Skeletal muscle tissue (tissue), 4 donors: Measurements from ENCODE around the gene GAS6. TPM values are rescaled to one million over a fixed set of nuclear protein-coding genes. Genes with fewer than 3 reads are reported as not detected.

Experiments
- H3K27ac ChIP-seq: one replicate; pipeline ENCODE4 v1.7.0; 2013; ENCODE audit warnings: mild to moderate bottlenecking, low read depth, low read length, inconsistent platforms
- H3K27me3 ChIP-seq, 3 donors: one replicate each; pipeline ENCODE4 v1.7.0; 2013; ENCODE audit warnings: low read length in 3 of 3; ENCODE audit not compliant: control insufficient read depth in 3 of 3, insufficient read depth in 3 of 3
- H3K36me3 ChIP-seq, 3 donors: one replicate each; pipeline ENCODE4 v1.7.0; 2013; ENCODE audit warnings: low read length in 3 of 3; ENCODE audit not compliant: control insufficient read depth in 3 of 3, insufficient read depth in 3 of 3
- H3K4me1 ChIP-seq, 3 donors: one replicate each; pipeline ENCODE4 v1.7.0; 2013; ENCODE audit warnings: low read length in 3 of 3, mild to moderate bottlenecking in 3 of 3; ENCODE audit not compliant: control insufficient read depth in 3 of 3, insufficient read depth in 3 of 3
- H3K4me3 ChIP-seq, 3 donors: one replicate each; pipeline ENCODE4 v1.7.0; 2013; ENCODE audit warnings: low read length in 3 of 3
- H3K9ac ChIP-seq, 3 donors: one replicate each; pipeline ENCODE4 v1.7.0; 2013; ENCODE audit warnings: low read length in 3 of 3, mild to moderate bottlenecking in 3 of 3, moderate library complexity in 2 of 3, low read depth in 1 of 3
- H3K9me3 ChIP-seq, 3 donors: one replicate each; pipeline ENCODE4 v1.7.0; 2013; ENCODE audit warnings: low read length in 3 of 3; ENCODE audit not compliant: control insufficient read depth in 3 of 3
- total RNA-seq: library from RNA; depleted of rRNA; stranded (reverse); fragments of >200 nt; gene quantifications from one replicate; pipeline ENCODE4 v1.2.3, GENCODE V29; 2014
- donor health status: Osteomylitis.

The GAS6 gene
- total RNA-seq, 1 donor from 2014 or later = 25.1 TPM

GRCh38 chr13:113860665-113861432 is 3.0 kb downstream of the GAS6 start:
- peak overlapping the region in 1 of 3 donors; percentile 33 for H3K9ac ChIP-seq
- H3K4me1 ChIP-seq = peaks cover 34 to 71% (median 35%) of the 10 kb centered on the region in 3 donors
- no peaks in the 10 kb centered on the region for H3K9me3 ChIP-seq
- H3K27me3 ChIP-seq = no peaks in the 10 kb centered on the region
- peak overlapping the region in 1 of 3 donors; percentile 2 for H3K4me3 ChIP-seq
- H3K36me3 ChIP-seq = peaks cover 5 to 26% (median 13%) of the 10 kb centered on the region in 3 donors
- H3K27ac ChIP-seq = no peak overlapping the region

GRCh38 chr13:113860051-113860664 is 3.7 kb downstream of the GAS6 start:
- Histone ChIP-seq H3K9me3 (no peaks in the 10 kb centered on the region), H3K27me3 (no peaks in the 10 kb centered on the region), H3K9ac (no peak overlapping the region), H3K27ac (no peak overlapping the region), H3K36me3 (peaks cover 5 to 26% (median 13%) of the 10 kb centered on the region in 3 donors), H3K4me3 (no peak overlapping the region), H3K4me1 (peaks cover 41 to 78% (median 42%) of the 10 kb centered on the region in 3 donors)

GRCh38 chr13:113859311-113860050 is 4.4 kb downstream of the GAS6 start:
- no peak overlapping the region for H3K27ac ChIP-seq

DNA sequence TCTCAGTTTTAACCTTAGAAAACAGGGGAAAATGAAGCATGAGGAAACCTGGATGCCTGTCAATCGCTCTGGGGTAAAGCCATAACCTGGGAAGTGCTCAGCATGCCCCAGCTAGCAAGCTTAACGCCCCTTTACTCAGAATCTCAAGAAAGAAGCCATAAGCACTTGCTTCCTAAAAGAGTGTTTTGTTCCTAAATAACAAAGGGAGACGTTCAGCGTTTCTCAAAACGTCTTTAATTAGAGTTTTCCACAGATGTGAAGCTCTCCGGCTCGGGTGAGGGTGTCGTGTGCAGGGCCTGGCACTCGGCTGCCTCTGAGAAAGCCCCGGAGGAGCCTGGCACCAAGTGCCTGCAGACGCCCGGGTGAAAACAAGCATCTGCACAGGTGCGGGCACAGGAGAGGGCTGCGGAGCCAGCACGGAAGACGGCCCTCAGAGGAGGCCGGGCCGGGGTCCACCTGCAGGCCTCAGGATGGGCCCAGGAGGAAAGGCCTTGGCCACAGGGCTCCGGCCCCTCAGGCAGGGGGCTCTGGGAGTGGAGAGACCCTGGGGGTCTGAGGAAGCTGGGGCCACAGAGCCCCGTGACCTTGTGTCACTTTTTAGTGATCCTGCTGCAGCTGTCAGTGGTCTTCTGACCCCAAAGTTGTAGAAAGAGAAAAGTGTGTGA is 6.2 kb downstream of the GAS6 start:
- no peak overlapping the region for H3K27ac ChIP-seq
- H3K4me1 ChIP-seq = peaks cover 60 to 93% (median 62%) of the 10 kb centered on the region in 3 donors
- H3K9ac ChIP-seq = peak overlapping the region in 1 of 3 donors; percentile 58
- no peaks in the 10 kb centered on the region for H3K9me3 ChIP-seq
- H3K27me3 ChIP-seq = no peaks in the 10 kb centered on the region
- no peak overlapping the region for H3K4me3 ChIP-seq
- H3K36me3 ChIP-seq = peaks cover 5 to 26% (median 13%) of the 10 kb centered on the region in 3 donors

More at GRCh38 chr13:113859311-113860050, 4.4 kb downstream of the GAS6 start:
- Histone ChIP-seq H3K9me3 (no peaks in the 10 kb centered on the region), H3K9ac (no peak overlapping the region), H3K4me1 (peaks cover 44 to 80% (median 46%) of the 10 kb centered on the region in 3 donors), H3K27me3 (no peaks in the 10 kb centered on the region), H3K36me3 (peaks cover 5 to 26% (median 13%) of the 10 kb centered on the region in 3 donors), H3K4me3 (no peak overlapping the region)

DNA sequence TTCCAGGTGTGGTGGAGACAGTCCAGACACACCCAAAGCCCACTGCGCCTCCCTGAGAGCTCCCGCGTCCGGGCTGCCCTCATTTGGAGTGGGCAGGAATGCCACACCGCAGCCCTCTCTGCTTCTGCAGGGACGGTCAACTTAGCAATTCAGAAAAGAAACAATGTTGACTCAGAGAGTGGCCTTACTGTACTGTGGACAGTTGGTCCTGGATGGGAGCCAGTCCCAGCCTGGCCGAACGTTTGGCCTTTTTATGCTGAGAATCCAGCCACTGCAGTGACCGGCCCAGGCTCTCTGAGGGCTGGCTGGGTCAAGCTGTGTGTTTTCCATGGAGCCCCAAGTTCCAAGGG is 7.2 kb downstream of the GAS6 start:
- Histone ChIP-seq H3K9me3 (no peaks in the 10 kb centered on the region), H3K36me3 (peaks cover 5 to 26% (median 9%) of the 10 kb centered on the region in 3 donors), H3K4me3 (no peak overlapping the region), H3K27ac (no peak overlapping the region), H3K27me3 (no peaks in the 10 kb centered on the region), H3K9ac (no peak overlapping the region), H3K4me1 (peaks cover 56 to 89% (median 57%) of the 10 kb centered on the region in 3 donors)

DNA sequence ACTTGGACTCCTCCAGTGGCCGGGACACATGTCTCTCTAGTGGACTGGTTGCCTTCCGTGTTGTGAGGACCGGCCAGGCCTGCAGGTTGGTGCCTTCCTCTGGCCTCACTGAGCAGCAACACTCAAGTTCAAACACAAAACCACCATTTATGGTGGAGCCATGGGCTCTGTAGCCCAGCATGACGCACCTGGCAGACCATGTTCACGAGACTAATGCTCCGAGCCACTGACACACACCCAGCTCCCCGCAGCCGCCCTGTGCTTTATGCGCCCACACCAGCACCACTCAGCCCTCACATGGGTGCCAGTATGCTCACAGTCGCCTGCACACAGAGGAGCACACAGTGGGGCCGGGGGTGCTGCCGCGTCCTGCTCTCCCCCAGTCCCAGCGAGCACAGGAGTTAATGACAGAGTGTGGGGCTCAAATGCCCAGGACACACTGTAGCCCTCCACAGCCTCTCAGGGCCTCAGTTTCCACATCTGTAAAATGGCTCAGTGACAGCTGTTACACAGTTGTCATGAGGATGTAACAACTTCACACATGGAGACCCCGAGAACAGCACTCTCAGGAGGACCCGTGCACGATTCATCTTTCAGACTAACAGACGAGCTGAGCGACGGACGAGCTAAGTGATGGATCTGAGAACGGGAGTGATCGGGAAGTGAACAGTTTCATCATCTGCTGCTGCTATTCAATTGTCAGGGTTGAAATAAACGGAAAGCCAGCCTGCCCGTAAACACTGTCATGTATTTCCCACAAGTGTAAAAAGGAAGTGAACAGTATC is 7.8 kb downstream of the GAS6 start:
- no peaks in the 10 kb centered on the region for H3K9me3 ChIP-seq
- H3K4me3 ChIP-seq = peak overlapping the region in 2 of 3 donors; percentile 16 to 41
- H3K27me3 ChIP-seq = no peaks in the 10 kb centered on the region
- H3K36me3 ChIP-seq = peaks cover 5 to 23% (median 7%) of the 10 kb centered on the region in 3 donors
- peak overlapping the region in 1 of 3 donors; percentile 69 for H3K9ac ChIP-seq
- H3K27ac ChIP-seq = peak overlapping the region; percentile 69
- peaks cover 52 to 83% (median 55%) of the 10 kb centered on the region in 3 donors for H3K4me1 ChIP-seq

GRCh38 chr13:113855012-113855921 is 8.6 kb downstream of the GAS6 start:
- Histone ChIP-seq H3K9ac (peak overlapping the region in 2 of 3 donors; percentile 15 to 69), H3K9me3 (no peaks in the 10 kb centered on the region), H3K4me3 (peak overlapping the region; percentile 18 to 45 (median 41)), H3K4me1 (peaks cover 47 to 77% (median 50%) of the 10 kb centered on the region in 3 donors), H3K36me3 (peaks cover 5 to 21% (median 7%) of the 10 kb centered on the region in 3 donors), H3K27ac (peak overlapping the region; percentile 69), H3K27me3 (no peaks in the 10 kb centered on the region)

- peak overlapping the region; percentile 69 for H3K27ac ChIP-seq
- H3K4me3 ChIP-seq = peak overlapping the region; percentile 4 to 42 (median 34)
- no peaks in the 10 kb centered on the region for H3K9me3 ChIP-seq
- peaks cover 47 to 78% (median 52%) of the 10 kb centered on the region in 3 donors for H3K4me1 ChIP-seq
- H3K36me3 ChIP-seq = peaks cover 2 to 14% (median 5%) of the 10 kb centered on the region in 3 donors
- peak overlapping the region in 2 of 3 donors; percentile 24 to 68 for H3K9ac ChIP-seq
- no peaks in the 10 kb centered on the region for H3K27me3 ChIP-seq
These were observed 9.5 kb downstream of the GAS6 start for GRCh38 chr13:113854238-113855011.
